Left ventricle myocardium inferior (tissue), 1 donor: Measurements from ENCODE around the gene KLK1. TPM values are rescaled to one million over a fixed set of nuclear protein-coding genes. Genes with fewer than 3 reads are reported as not detected.
A peak's percentile ranks its signal among the peaks of the same experiment; 100 is the strongest.

Experiments
- DNase-seq: peaks from one replicate; pipeline ENCODE4 v3.0.0-alpha.2; 2020
- H3K27ac ChIP-seq: fragments of 200-600 bp; replicated peaks from 2 replicates; pipeline ENCODE4 v1.8.0; 2021
- H3K27me3 ChIP-seq: fragments of 200-600 bp; 2 replicates; pipeline ENCODE4 v1.8.0; 2021; ENCODE audit warnings: low read depth
- H3K36me3 ChIP-seq: fragments of 200-600 bp; 2 replicates; pipeline ENCODE4 v1.8.0; 2021
- H3K4me1 ChIP-seq: fragments of 200-600 bp; 2 replicates; pipeline ENCODE4 v1.8.0; 2021
- H3K4me3 ChIP-seq: fragments of 200-600 bp; 2 replicates; pipeline ENCODE4 v1.8.0; 2021; ENCODE audit warnings: mild to moderate bottlenecking, moderate library complexity
- H3K9me3 ChIP-seq: fragments of 200-600 bp; replicated peaks from 2 replicates; pipeline ENCODE4 v1.8.0; 2021
- intact Hi-C: fragments of 100-400 bp; cut with micrococcal nuclease; formaldehyde crosslinking; loops from one replicate; pipeline ENCODE4 v1.11.0; 2022
- total RNA-seq: library from RNA; stranded (reverse); fragmentation: NEBNext Ultra II Directional; extraction: Animal tissue kit (Norgen Biotek cat#: 25700); gene quantifications from one replicate; pipeline ENCODE4 v1.2.1, GENCODE V29; 2021
- TF ChIP-seq, protein P1 (sequence below): fragments of 200-600 bp; IDR thresholded peaks from 2 replicates; pipeline ENCODE4 v1.8.0; 2021; ENCODE audit warnings: antibody characterized with exemption, mild to moderate bottlenecking, borderline replicate concordance
- donor health status: DM: no; HTN: yes; CAD: no; lungs with severe emphysema.

The KLK1 gene
- total RNA-seq, 1 donor from 2014 or later, result 0.41 TPM

DNA sequence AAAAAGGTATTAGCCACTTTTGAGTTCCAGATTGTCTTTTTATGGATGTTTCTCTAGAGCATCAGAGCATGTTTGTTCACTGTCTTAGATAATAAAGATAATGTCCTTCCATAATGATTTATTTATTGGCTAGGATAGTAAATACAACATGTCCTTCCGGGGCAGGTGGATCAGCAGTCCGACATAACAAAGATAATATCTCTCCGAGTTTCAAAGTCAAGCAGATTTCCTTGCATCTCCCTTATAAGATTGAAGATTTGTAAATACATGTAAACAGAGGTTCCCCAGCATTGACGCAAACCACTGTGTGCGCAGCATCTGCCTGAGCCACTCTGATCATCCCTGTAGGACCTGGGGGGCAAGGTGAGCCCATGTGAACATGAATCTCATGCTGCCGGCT, 18.5 kb upstream of the KLK1 start:
- Histone ChIP-seq H3K4me1 (no peaks in the 10 kb centered on the region), H3K36me3 (no peaks in the 10 kb centered on the region), H3K4me3 (no peak overlapping the region), H3K9me3 (peaks cover 34% of the 10 kb centered on the region), H3K27ac (no peak overlapping the region), H3K27me3 (peaks cover 24% of the 10 kb centered on the region)
- intact Hi-C loops, result no loop called here
- no peak for DNase-seq
- TF ChIP-seq, protein P1, sequence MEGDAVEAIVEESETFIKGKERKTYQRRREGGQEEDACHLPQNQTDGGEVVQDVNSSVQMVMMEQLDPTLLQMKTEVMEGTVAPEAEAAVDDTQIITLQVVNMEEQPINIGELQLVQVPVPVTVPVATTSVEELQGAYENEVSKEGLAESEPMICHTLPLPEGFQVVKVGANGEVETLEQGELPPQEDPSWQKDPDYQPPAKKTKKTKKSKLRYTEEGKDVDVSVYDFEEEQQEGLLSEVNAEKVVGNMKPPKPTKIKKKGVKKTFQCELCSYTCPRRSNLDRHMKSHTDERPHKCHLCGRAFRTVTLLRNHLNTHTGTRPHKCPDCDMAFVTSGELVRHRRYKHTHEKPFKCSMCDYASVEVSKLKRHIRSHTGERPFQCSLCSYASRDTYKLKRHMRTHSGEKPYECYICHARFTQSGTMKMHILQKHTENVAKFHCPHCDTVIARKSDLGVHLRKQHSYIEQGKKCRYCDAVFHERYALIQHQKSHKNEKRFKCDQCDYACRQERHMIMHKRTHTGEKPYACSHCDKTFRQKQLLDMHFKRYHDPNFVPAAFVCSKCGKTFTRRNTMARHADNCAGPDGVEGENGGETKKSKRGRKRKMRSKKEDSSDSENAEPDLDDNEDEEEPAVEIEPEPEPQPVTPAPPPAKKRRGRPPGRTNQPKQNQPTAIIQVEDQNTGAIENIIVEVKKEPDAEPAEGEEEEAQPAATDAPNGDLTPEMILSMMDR, result no peak

GRCh38 chr19:50839712-50840655, 16.4 kb upstream of the KLK1 start:
- TF ChIP-seq, protein P1, result no peak
- Histone ChIP-seq H3K36me3 (no peaks in the 10 kb centered on the region), H3K27me3 (peaks cover 36% of the 10 kb centered on the region), H3K9me3 (peaks cover 34% of the 10 kb centered on the region), H3K4me3 (no peak overlapping the region), H3K27ac (no peak overlapping the region), H3K4me1 (peaks cover 12% of the 10 kb centered on the region)
- intact Hi-C loops, result no loop called here
- no peak for DNase-seq

DNA sequence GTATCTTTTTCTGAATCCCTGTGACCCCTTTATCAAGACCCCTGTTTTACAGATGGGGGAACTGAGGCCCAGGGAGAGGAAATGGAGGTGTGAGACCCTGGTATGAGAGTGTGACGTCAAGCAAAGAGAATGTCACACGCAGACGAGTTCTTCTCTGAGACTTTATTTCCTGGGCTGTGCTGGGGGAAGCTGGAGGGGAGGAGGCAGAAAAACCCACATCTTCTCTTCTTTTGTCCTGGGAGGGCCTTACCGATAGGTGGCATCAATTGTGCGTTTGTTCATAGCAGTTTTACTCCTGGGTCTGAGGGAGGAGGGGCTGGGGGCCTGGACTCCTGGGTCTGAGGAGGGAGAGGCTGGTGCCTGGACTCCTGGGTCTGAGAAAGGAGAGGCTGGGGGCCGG, 14.7 kb upstream of the KLK1 start:
- DNase-seq, result no peak
- no peaks in the 10 kb centered on the region for H3K36me3 ChIP-seq
- no peak overlapping the region for H3K27ac ChIP-seq
- peaks cover 12% of the 10 kb centered on the region for H3K4me1 ChIP-seq
- intact Hi-C loops, result no loop called here
- no peak overlapping the region for H3K4me3 ChIP-seq
- TF ChIP-seq, protein P1, result no peak
- peaks cover 20% of the 10 kb centered on the region for H3K9me3 ChIP-seq
- peaks cover 52% of the 10 kb centered on the region for H3K27me3 ChIP-seq

- intact Hi-C loops, result no loop called here
- H3K9me3 ChIP-seq, result peaks cover 10% of the 10 kb centered on the region
- H3K27ac ChIP-seq, result no peak overlapping the region
- H3K4me1 ChIP-seq, result peaks cover 12% of the 10 kb centered on the region
- no peak overlapping the region for H3K4me3 ChIP-seq
- no peaks in the 10 kb centered on the region for H3K36me3 ChIP-seq
- TF ChIP-seq, protein P1, result no peak
- DNase-seq, result no peak
- peaks cover 62% of the 10 kb centered on the region for H3K27me3 ChIP-seq
Observed at GRCh38 chr19:50837300-50837699, 13.7 kb upstream of the KLK1 start.

DNA sequence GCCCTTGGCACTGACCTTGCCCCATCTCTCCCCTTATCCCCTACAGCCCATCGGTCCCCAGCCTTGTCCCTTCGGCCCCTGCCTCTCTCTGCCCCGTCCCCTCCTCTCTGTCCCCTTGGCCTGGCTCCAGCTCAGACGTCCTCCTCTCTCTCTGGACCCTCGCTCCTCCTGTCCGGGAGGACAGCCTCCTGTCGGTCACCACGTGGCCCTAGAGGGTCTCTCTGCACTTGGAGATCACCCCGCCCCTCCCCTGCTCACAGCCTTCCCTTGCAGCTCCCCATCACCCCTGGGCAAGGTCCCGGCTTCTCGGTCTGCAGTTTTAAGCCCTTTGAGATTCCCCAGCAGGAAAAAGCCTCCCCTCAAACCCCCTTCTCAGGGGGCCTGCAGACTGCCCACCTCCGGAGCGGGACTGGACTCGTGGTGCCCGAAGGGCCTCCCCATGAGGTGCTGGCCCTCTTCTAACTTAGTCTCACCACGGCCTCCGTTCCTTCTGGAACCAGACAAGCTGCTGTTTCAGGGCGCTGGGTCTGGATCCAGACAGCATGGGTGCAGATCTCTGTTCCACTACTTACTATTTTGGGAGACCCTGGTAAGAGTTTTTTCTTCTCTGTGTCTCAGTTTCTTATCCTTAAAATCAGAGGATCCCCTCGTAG, 13.1 kb upstream of the KLK1 start:
- intact Hi-C loops, result no loop called here
- no peak for DNase-seq
- H3K27ac ChIP-seq, result no peak overlapping the region

More for the DNA sequence above, 13.1 kb upstream of the KLK1 start:
- peaks cover 4% of the 10 kb centered on the region for H3K9me3 ChIP-seq
- peak overlapping the region; percentile 67 for H3K4me3 ChIP-seq
- H3K4me1 ChIP-seq, result peaks cover 12% of the 10 kb centered on the region
- TF ChIP-seq, protein P1, result no peak
- H3K36me3 ChIP-seq, result no peaks in the 10 kb centered on the region
- H3K27me3 ChIP-seq, result peaks cover 65% of the 10 kb centered on the region
